NCI-H2029 (cell line): ENCODE data around the gene FAAP100.

ENCODE experiments used
- DNase-seq: peaks from one replicate; lab custom pipeline; 2025; lab: John Stamatoyannopoulos, UW

FAAP100 gene

DNA sequence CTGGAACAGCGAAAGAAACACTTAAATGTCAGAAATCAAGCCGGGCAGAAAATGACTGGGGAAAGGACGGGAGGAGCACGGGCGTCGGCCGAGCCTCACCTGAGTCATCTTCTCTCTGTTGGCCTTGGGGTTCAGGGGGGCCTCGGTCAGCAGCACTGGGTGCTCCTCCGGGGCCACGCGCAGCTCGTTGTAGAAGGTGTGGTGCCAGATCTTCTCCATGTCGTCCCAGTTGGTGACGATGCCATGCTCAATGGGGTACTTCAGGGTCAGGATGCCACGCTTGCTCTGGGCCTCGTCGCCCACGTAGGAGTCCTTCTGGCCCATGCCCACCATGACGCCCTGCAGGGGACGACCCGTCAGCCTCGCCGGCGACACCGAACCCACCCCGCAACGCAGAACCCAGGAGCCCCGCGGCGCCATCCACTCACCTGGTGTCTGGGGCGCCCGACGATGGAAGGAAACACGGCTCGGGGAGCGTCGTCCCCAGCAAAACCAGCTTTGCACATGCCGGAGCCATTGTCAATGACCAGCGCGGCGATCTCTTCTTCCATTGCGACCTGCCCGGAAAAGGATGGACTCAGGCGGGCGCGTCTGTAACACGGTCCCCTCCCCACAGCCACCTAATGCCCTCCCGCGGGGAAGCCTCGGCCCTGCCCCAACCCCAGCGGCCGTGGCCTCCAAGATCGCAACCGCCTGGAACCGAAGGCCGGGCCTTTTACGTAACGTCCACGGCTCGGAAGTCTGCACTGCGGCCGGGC is 40.2 kb downstream of the FAAP100 start:
- DNase-seq = no peak

DNA sequence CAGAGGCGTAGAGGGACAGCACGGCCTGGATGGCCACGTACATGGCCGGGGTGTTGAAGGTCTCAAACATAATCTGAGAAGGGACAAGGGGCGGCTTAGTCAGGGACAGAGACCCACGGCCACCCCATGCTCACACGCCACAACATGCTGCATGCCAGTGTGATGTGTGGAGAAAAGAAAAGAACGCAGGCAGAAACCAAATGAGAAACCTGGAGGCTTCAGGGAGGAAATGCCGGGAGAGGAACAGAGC is 40.7 kb downstream of the FAAP100 start:
- DNase-seq = no peak

- no peak for DNase-seq
Observed at GRCh38 chr17:81510785-81511553, 41.2 kb downstream of the FAAP100 start.

GRCh38 chr17:81509972-81510784 is 42.0 kb downstream of the FAAP100 start:
- no peak for DNase-seq

- DNase-seq = no peak
Observed at GRCh38 chr17:81509207-81509971, 42.8 kb downstream of the FAAP100 start.

DNA sequence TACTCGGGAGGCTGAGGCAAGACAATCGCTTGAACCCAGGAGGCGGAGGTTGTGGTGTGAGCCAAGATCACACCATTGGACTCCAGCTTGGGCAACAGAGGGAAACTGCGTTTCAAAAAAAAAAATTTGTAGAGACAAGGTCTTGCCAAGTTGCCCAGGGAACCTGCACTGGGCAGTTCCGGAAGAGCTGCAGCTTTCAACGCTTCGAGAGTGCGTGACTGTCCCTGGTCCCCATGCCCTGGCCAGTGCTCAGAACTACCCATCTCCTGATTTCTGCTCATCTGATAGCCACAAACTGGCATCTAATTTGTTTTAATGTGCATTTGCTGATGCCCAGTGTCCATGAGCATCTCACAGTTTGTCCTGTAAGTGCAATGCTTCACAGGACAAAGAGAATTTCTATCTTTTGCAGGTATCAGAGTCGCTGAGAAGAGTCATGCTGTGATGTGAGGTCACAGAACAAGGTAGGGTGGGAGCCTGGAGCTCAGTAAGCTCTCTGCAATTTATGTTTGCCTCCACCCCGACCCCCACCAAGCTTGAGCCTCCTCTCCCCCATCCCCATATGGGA is 43.4 kb downstream of the FAAP100 start:
- no peak for DNase-seq

DNA sequence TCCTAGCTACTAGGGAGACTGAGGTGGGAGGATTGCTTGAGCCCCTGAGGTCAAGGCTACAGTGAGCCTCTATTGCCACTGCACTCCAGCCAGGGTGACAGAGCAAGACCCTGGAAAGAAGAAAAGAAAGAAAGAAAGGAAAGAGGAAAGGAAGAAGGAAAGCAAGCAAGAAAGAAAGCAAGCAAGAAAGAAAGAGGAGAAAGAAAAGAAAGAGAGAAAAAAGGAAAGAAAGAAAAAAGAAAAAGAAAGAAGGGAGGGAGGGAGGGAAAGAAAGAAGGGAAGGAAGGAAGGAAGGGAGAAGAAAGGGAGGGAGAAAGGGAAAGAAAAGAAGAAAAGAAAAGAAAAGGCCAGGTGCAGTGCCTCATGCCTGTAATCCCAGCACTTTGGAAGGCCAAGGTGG is 48.5 kb downstream of the FAAP100 start:
- no peak for DNase-seq

DNA sequence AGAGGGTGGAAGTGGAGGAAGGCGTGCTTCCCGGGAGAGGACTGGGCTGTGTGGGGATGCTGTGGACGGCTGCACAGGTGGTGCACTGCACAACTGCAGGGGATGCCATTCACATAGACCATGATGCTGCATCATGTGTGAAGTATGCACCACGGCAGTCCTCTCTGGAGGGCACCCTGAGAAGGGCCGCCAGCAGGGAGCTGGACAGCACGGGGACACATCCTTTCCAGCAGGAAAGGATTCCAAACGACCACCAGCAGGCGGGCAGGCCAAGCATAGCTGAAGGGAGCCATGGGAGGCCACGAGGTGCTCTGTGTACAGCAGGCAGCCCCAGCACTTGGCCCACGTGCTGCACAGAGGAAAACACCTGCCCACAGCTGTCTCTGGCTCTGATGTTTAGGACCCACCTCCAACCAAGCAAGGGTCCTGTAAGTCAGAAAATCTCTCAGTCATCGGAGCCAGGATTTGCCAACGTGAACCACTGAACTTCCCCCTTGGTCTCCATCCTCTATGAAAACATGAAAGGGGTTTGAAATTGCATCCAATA is 49.6 kb downstream of the FAAP100 start:
- DNase-seq = no peak

DNA sequence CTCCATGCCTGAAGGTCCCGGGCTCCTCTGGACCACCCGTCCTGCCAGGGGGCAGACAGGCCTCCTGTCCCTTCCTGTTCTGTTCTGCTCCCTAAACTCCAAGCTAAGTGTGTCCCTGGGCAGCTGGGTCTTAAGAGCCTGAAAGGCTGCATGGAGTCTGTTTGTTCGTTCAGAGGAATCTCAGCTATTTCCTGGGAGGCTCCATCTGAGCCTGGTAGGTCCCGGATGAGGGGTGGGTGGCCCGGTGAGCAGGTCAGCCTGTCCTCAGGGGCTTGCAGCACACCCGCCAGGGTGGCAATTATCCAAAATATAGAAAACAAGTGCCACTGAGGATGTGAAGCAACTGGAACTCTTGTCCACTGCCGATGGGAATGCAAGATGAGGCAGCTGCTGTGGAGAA is 52.1 kb downstream of the FAAP100 start:
- DNase-seq = no peak

GRCh38 chr17:81499601-81499970 is 52.6 kb downstream of the FAAP100 start:
- DNase-seq = no peak

DNA sequence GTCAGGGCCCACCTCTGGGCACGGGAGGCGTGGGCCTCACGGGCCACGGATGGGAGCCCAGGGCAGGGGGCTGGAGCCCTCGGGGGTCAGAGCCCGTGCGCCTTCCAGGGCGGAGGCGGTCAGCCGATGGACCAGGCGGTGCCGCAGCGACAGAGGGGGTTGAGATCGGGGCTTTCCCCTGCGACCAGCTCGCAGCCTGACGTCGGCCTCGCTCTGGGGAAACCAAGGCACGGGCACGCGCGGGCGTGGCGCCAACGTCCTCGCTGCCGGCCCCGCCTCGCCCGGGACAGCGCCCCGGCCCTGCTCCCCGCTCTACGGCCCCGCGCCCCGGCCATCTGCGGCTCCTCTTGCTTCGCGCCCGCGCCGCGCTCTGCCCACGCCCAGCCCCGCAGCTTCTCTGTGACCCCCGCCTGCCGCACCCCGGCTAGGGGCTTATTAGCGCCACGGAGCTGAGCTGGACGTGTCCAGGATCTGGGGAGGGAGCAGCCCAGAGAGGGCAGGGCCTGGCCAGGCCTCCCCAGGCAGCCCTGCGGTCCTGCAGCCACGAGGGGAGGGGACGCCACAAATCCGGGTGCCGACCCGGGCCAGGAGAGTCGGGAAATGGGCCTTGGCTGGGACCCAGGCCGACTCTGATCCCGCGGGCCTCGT is 53.1 kb downstream of the FAAP100 start:
- no peak for DNase-seq

DNA sequence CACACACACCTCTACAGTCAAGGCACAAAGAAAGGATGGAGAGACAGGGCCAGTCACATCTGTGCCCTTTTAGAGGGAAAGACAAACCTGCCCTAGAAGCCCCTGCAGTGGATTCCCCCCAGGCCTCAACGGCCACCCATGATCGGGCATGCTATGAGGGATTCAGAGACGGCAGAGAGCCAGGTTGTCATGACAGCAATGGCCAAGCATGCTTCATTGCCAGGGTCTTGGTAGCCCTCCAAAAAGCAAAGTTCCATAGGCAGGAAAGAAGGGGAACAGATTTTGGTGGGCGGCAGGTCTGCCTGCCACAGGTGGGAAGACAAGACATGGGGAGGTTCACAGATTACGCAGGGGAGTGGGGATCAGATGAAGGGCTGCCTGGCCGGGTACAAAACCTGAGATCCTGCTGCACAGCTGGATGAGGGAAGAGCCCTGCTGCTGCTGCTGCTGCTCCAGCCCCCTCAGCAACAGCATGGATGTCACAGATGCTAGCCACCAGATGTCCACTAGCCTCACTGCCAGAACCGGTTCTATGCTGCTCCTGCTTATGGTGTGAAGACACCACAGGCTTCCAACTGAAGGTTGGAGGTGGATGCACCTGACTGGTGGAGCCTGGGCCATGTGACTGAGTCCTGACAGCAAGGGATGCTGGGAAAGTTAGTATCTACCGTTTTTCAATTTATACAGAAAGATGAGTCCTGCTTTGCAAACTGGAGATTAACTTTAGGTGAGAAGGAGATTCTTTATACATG is 57.4 kb downstream of the FAAP100 start:
- DNase-seq = no peak

DNA sequence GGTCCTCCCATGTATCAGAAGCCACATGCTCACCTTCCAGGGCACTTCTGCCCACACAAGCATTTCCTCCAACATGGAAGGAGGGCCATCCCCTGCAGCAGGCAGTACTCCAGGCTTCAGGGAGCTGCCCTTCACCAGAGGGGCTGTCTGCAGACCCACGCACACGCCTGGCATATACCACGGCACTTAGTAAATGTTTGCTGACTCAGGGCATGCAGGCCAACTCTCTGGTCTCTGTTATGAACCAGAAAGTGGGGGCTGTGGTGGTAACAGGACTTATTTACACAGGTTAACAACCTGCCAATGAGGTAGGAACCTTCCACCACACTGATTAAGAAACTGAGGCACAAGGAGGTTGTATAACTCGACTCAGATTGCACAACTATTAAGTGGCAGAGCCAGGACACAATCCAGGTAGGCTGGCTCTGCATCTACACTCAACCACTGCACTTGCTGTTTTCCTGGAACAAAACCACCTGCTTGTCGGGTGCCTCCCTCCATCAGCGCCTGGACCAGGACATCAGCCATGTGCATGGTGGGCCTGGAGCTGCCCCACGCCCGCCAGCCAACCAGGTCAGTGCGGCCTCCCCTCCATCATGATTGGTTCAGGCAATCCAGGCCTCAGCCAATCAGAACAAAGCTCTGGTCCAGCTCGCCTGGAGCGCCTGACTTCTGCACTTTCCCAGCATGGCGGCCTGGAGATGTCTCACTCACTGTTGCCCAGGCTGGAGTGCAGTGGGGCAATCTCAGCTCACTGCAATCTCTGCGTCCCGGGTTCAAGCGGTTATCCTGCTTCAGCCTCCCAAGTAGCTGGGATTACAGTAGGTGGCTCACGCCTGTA is 58.7 kb downstream of the FAAP100 start:
- DNase-seq = no peak

DNA sequence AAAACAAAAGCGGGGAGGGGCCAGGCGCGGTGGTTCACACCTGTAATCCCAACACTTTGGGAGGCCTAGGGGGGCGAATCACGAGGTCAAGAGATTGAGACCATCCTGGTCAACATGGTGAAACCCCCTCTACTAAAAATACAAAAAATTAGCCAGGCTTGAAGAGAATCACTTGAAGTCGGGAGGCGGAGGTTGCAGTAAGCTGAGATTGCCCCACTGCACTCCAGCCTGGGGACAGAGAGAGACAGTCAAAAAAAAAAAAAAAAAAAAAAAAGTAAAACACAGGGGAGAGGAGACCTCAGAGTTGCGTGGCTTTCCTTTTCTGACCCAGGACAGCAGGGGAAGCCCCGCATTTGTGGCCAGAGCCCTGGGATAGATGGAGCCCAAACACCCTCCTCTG is 59.4 kb downstream of the FAAP100 start:
- DNase-seq = no peak

- DNase-seq = no peak
Observed at GRCh38 chr17:81492202-81492601, 60.0 kb downstream of the FAAP100 start.

GRCh38 chr17:81491761-81492160 is 60.4 kb downstream of the FAAP100 start:
- no peak for DNase-seq

- no peak for DNase-seq
Observed at GRCh38 chr17:81491181-81491581, 61.0 kb downstream of the FAAP100 start.

- no peak for DNase-seq
Observed at GRCh38 chr17:81489998-81490992, 61.9 kb downstream of the FAAP100 start.
